MM.1S (cell line): Measurements from ENCODE around the gene TNP2.

Experiments used
- DNase-seq: peaks from one replicate; pipeline ENCODE4 v3.0.0-alpha.2; 2015
- H2AFZ ChIP-seq: fragments of 300-600 bp; sonication (generic); 2 replicates; pipeline ENCODE4 v1.6.0; 2016; ENCODE audit warnings: antibody characterized with exemption, low read length
- H3F3A ChIP-seq: fragments of 300-600 bp; sonication (generic); 2 replicates; pipeline ENCODE4 v1.6.1; 2016; ENCODE audit warnings: mild to moderate bottlenecking, antibody characterized with exemption, low read length, moderate library complexity, mixed read lengths; ENCODE audit not compliant: insufficient read depth
- H3K27ac ChIP-seq: fragments of 300-600 bp; sonication (generic); 2 replicates; pipeline ENCODE4 v1.5.1; 2016; ENCODE audit warnings: mild to moderate bottlenecking, low read length
- H3K27me3 ChIP-seq: fragments of 300-600 bp; sonication (generic); replicated peaks from 2 replicates; pipeline ENCODE4 v1.6.0; 2016; ENCODE audit warnings: low read length; ENCODE audit not compliant: insufficient read depth
- H3K36me3 ChIP-seq: fragments of 300-600 bp; sonication (generic); replicated peaks from 2 replicates; pipeline ENCODE4 v1.6.1; 2016; ENCODE audit warnings: mild to moderate bottlenecking, low read length, mixed read lengths; ENCODE audit not compliant: insufficient read depth
- H3K4me1 ChIP-seq: fragments of 300-600 bp; sonication (generic); 2 replicates; pipeline ENCODE4 v1.6.1; 2016; ENCODE audit warnings: low read length, mixed read lengths
- H3K4me2 ChIP-seq: fragments of 300-600 bp; sonication (generic); 2 replicates; pipeline ENCODE4 v1.6.0; 2016; ENCODE audit warnings: low read depth, low read length
- H3K4me3 ChIP-seq: fragments of 300-600 bp; sonication (generic); 2 replicates; pipeline ENCODE4 v1.5.1; 2016; ENCODE audit warnings: low read length, mixed read lengths
- H3K79me2 ChIP-seq: fragments of 300-600 bp; sonication (generic); 2 replicates; pipeline ENCODE4 v1.6.1; 2016; ENCODE audit warnings: mixed run types, low read length, mixed read lengths
- H3K9ac ChIP-seq: fragments of 300-600 bp; sonication (generic); 2 replicates; pipeline ENCODE4 v1.6.1; 2016; ENCODE audit warnings: low read length, mixed read lengths
- H3K9me2 ChIP-seq: fragments of 300-600 bp; sonication (generic); replicated peaks from 2 replicates; pipeline ENCODE4 v1.6.1; 2016; ENCODE audit warnings: mild to moderate bottlenecking, low read length, mixed read lengths; ENCODE audit not compliant: insufficient read depth
- H3K9me3 ChIP-seq: fragments of 300-600 bp; sonication (generic); replicated peaks from 2 replicates; pipeline ENCODE4 v1.6.1; 2016; ENCODE audit warnings: mild to moderate bottlenecking, low read length, mixed read lengths; ENCODE audit not compliant: insufficient read depth
- H4K20me1 ChIP-seq: fragments of 300-600 bp; sonication (generic); 2 replicates; pipeline ENCODE4 v1.6.1; 2016; ENCODE audit warnings: mild to moderate bottlenecking, low read length, moderate library complexity, mixed read lengths; ENCODE audit not compliant: insufficient read depth
- EZH2 ChIP-seq: fragments of 300-600 bp; sonication (generic); optimal IDR thresholded peaks from 2 replicates; pipeline ENCODE3; 2017; ENCODE audit warnings: low read depth, mild to moderate bottlenecking, antibody characterized with exemption, low read length, mixed read lengths
- EZH2phosphoT487 ChIP-seq: fragments of 300-600 bp; sonication (generic); IDR thresholded peaks from 2 replicates; pipeline ENCODE4 v1.6.1; 2018; ENCODE audit warnings: antibody characterized with exemption, low read length
- TF ChIP-seq, protein P1 (sequence below): fragments of 300-600 bp; sonication (generic); IDR thresholded peaks from 2 replicates; pipeline ENCODE4 v1.5.1; 2016; ENCODE audit warnings: antibody characterized with exemption, low read length, mixed read lengths

TNP2 gene

DNA sequence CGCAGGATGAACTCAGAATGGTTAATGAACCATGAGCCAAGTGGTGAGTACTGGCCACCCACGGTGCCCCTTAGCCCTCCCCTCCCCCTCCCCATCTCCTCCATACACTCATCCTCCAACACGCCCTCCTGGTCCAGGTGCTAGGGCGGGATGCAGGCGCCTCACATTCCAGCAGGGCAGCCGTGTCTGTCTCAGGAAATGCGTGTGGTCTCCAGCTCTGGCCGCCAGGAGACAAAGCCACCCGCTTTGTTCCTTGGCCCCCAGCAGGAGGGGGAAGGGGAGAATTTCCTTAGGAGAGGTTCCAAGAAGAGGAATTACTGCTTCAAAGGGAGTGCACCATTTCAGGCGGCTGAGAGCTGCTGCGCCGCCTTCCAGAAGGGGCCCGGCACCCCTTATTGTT, 46.4 kb upstream of the TNP2 start:
- H3K36me3 ChIP-seq: no peaks in the 10 kb centered on the region
- peaks cover 18% of the 10 kb centered on the region for H3F3A ChIP-seq
- no peaks in the 10 kb centered on the region for H4K20me1 ChIP-seq
- TF ChIP-seq EZH2phosphoT487: no peak
- no peak for TF ChIP-seq EZH2
- TF ChIP-seq, protein P1, sequence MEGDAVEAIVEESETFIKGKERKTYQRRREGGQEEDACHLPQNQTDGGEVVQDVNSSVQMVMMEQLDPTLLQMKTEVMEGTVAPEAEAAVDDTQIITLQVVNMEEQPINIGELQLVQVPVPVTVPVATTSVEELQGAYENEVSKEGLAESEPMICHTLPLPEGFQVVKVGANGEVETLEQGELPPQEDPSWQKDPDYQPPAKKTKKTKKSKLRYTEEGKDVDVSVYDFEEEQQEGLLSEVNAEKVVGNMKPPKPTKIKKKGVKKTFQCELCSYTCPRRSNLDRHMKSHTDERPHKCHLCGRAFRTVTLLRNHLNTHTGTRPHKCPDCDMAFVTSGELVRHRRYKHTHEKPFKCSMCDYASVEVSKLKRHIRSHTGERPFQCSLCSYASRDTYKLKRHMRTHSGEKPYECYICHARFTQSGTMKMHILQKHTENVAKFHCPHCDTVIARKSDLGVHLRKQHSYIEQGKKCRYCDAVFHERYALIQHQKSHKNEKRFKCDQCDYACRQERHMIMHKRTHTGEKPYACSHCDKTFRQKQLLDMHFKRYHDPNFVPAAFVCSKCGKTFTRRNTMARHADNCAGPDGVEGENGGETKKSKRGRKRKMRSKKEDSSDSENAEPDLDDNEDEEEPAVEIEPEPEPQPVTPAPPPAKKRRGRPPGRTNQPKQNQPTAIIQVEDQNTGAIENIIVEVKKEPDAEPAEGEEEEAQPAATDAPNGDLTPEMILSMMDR: no peak
- no peaks in the 10 kb centered on the region for H3K9me2 ChIP-seq
- no peak overlapping the region for H3K27ac ChIP-seq
- no peaks in the 10 kb centered on the region for H3K27me3 ChIP-seq
- no peak overlapping the region for H3K4me2 ChIP-seq
- H3K79me2 ChIP-seq: no peaks in the 10 kb centered on the region
- no peak overlapping the region for H2AFZ ChIP-seq
- no peak overlapping the region for H3K9ac ChIP-seq
- H3K4me1 ChIP-seq: peaks cover 23% of the 10 kb centered on the region
- H3K4me3 ChIP-seq: no peak overlapping the region
- H3K9me3 ChIP-seq: no peaks in the 10 kb centered on the region
- no peak for DNase-seq

DNA sequence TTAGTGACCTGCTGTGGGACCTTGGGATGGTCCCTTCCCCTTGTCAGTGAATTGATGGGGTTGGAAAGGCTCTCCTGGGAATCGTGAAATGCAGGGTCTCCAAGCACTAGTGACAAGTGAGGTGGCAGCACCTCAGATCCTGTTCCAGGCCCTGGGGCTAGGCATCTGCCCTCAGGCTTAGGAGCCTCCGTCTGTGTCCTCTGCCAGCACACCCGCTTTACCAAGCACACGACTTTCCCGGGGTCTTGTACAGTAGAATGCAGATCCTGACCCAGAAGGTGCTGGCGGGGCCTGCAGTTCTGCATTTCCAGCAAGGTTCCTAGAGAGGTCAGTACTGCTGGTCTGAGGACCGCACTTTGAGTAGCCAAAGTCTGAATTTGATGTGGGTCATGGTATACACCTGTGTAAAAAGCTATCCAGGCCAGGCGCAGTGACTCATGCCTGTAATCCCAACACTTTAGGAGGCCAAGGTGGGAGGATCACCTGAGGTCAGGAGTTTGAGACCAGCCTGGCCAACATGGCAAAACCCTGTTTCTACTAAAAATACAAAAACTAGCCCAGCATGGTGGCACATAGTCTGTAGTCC, 45.3 kb upstream of the TNP2 start:
- no peak overlapping the region for H3K4me3 ChIP-seq
- H3K36me3 ChIP-seq: no peaks in the 10 kb centered on the region
- TF ChIP-seq EZH2phosphoT487 (no peak), EZH2 (no peak)
- TF ChIP-seq, protein P1: no peak
- no peaks in the 10 kb centered on the region for H3K9me2 ChIP-seq
- H3K27me3 ChIP-seq: no peaks in the 10 kb centered on the region
- H3K4me1 ChIP-seq: peaks cover 31% of the 10 kb centered on the region
- no peaks in the 10 kb centered on the region for H4K20me1 ChIP-seq
- no peak overlapping the region for H3K27ac ChIP-seq
- no peaks in the 10 kb centered on the region for H3K9me3 ChIP-seq
- no peak overlapping the region for H2AFZ ChIP-seq
- H3K4me2 ChIP-seq: no peak overlapping the region
- no peaks in the 10 kb centered on the region for H3K79me2 ChIP-seq
- H3F3A ChIP-seq: peaks cover 29% of the 10 kb centered on the region
- H3K9ac ChIP-seq: no peak overlapping the region
- DNase-seq: no peak

DNA sequence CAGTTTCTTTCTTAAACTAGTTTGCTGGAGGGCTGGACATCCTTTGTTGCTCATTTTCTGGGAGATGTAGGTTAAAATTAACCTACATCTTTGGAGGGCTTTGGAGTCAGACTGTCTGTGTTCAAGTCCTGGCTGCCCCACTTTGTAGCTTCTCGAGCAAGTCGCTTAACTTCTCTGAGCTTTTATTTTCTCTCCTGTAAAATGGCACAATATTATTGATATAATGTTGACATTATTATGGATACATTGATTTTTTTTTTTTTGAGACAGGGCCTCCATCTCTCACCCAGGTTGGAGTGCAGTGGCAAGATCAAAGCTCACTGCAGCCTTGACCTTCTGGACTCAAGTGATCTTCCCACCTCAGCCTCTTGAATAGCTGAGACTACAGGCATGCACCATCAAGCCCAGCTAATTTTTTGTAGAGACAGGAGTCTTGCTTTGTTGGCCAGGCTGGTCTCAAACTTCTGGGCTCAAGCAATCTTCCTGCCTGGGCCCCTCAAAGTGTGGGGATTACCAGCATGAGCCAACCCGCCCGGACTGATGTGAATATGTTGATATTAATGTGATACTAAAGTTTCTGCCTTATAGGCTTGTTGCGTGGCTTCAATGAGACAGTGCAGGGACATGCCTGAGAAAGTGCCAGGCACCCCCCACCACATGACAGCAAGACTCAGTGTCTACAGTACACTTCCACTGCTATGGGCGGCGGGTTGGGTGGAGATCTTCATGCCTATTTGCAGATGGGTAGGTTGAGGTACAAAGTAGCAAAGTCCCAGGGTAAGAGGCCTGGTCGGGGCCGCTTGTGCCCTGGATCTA, 44.6 kb upstream of the TNP2 start:
- Histone ChIP-seq H3K79me2 (no peaks in the 10 kb centered on the region), H3K9ac (no peak overlapping the region), H3K4me1 (peaks cover 38% of the 10 kb centered on the region), H3K27ac (no peak overlapping the region), H3K27me3 (no peaks in the 10 kb centered on the region), H3K9me3 (no peaks in the 10 kb centered on the region), H2AFZ (no peak overlapping the region), H4K20me1 (no peaks in the 10 kb centered on the region), H3K4me2 (no peak overlapping the region), H3K9me2 (no peaks in the 10 kb centered on the region), H3K36me3 (no peaks in the 10 kb centered on the region), H3K4me3 (no peak overlapping the region), H3F3A (peaks cover 34% of the 10 kb centered on the region)
- TF ChIP-seq EZH2phosphoT487 (no peak), EZH2 (no peak)
- TF ChIP-seq, protein P1: no peak
- no peak for DNase-seq
